Femur (tissue), 1 donor: Measurements from ENCODE around the gene GGA1.

ENCODE experiments used
- DNase-seq: peaks from one replicate; pipeline ENCODE4 v3.0.0-alpha.2; 2017

GGA1 gene

DNA sequence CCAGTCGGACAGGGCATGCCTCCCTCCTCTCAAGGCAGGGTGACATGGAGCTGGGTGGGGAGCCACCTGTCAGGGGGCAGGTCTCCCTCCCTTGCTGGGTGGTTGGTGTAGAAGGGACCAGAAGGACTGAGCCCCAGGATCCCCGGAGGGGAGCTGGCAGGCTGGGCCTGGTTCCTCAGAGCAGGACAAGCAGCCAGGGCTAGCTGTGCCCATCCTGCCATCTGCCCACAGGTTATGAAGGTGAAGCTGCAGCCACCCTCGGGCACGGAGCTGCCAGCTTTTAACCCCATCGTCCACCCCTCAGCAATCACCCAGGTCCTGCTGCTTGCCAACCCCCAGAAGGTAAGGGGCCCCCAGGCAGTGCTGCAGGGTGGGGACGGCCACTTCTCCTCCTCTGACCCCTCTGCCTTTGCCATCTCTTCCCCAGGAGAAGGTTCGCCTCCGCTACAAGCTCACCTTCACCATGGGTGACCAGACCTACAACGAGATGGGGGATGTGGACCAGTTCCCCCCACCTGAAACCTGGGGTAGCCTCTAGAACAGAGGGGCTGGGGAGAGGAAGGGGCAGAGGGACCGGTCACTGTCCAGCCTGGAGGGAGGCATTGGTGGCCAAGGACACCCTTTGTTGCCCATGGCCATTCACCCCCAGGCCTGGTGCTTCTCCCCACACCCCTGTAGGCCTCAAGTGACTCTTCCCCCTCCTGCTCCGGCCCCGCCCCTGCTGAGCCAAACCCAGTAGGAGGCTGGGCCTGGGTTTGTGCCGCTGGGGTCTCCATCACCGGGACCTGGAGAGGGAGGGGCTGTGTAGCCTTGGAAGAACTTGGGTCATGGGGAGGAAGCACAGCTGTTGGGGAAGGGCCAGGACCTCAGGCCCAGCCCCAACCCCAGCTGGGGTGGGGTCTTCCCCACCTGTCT is 23.8 kb downstream of the GGA1 start:
- no peak for DNase-seq

DNA sequence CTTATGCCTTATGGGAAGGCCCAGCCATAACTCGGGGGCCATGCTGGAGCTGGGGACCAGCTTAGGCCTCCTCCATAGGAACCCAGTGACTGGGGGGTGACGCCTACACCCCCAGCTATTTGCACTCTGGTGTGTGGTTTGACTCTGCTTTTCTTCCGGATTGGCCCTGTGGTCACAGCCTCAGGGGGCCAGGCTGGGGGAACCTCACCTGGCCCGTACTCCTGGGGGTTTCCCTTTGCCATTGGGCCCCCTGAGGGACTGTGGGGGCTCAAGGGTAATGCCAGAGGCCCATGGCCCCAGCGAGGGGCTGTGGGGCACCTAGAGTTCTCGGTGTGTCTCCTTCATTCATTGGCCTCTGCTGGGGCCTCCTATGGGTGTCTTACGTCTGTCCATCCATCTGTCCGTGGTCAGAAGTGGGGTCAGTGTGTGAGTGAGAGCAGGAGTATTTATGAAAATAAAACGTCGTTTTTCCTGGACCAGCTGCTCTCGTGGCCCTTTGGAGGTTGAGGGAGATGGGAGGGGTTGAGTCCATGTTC is 24.5 kb downstream of the GGA1 start:
- DNase-seq = no peak

DNA sequence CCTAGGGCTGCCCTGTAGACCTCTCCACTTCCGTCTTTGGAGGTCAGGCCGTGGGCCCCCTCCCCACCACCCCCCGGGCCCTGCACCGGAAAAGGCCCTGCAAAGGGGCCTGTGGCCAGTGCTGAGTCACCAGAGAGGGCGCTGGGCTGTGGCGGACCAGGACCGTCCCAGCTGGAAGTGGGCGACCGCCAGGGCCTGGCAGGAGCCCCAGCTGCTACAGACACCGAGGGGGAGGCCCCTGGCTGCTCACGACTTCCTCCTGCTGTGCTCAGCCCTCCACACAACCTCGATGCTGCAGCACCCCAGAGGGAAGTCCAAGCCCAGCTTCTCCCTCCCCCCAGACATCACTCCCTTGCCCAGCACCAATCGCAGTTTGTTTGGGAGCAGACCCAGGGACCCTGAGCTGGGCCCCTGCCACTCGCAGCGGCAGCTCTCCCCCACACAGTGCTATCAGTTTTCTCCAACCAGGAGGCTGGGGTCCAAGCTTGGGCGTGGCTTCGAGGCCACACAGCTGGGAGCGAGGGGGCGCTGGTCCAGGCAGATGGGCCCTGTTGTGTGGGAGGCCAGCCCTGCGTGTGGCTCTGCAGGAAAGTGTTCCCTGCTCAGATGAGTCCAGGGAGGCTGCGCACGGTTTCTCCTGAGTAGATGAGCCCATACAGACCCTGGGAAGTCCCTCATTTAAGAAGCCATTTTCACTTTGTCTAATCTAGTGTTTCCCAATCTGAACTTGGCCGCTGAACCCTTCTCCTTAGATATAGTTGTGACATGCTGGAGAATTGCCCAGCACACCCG is 25.2 kb downstream of the GGA1 start:
- DNase-seq = peak; percentile 96

DNA sequence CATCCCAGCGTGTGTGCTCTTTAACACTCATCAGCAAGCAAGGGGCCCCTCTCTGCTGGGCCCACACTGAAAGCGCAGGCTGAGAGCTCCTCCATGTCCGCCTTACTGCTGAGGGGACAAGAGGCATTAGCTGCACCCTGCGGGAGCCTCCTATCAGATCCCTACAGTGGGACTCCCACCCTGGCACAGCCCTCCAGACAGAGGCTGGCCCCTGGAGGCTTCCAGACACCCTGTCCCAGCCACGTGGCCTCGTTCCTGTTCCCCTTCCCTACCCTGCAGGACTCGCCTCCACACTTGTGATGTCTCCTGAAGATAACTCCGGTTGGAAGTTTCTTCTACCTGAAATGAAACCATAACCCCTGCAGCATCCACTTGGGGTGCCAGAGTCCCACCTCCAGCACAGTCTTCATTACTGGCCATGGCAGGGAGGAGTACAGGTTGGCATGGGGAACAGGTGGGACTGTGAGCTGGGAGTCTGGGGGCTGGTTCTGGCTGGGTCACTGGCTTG is 25.8 kb downstream of the GGA1 start:
- no peak for DNase-seq

DNA sequence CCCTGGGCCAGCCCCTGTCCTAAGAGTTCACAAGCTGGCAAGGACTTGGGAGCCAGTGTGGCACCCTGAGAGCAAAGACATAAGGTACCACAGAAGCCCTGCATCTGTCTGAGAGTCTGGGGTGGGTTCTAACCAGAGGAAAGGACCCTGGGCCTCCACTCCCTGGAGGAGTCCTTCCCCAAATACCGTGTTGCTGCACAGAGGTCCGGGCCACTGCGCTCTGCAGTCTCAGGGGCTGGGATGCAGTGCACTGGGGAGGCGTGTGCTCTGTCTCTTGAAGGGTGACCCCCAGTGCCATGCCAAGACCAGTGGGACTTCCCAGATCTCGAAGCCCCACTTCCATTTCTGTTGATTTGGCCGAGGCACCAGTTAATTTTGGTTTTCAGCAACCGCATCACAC is 26.5 kb downstream of the GGA1 start:
- peak; percentile 30 for DNase-seq

DNA sequence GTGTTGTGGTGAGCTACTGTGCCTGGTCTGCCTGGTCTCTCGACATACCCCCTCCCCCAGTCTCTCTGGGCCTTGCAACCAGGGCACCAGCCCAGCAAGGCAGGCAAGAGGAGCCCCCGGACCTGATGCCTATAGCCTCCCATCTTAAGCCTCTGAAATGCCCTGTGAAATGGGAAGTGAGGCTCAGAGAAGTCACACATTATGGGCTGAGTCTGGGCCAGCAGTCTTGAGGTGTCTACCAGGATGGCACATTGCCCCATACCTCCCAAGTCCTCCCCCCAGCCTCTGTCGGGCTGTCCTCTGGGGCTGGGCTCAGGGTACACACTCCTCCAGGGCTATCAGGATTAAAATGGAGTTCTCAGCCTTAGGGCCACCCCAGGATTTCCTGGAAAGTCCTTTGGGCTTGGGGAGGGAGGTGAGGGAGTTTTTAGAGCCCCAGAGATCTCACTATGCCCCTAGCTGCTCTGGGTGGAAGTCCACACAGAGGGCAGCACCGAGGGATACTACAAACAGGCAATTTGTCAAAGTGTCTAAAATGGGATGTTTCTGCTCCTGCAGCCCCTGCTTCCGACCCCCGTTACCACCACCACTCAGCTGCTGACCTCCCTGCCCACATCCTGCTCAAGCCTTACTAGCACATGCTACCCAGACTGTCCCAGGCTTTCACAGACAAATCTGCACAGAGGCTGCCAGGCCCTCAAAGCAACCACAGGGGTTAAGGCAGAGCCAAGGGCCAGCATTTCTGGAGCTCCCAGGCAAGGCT is 27.7 kb downstream of the GGA1 start:
- DNase-seq = peak; percentile 77

DNA sequence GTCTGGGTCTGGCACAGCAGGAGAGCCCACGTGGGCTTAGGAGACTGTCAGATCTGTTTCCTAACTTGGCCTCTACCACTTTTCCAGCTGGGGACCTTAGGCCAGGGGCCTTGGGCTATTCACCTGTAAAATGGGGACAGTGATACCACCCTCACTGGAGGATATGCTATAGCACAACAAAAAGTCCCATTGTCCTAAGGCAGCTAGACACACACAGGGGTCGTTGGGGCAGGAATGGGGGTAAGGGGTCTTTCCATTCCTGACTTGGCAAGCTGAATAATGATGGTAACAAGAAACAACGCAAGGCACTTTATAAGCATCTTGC is 28.3 kb downstream of the GGA1 start:
- DNase-seq = no peak

DNA sequence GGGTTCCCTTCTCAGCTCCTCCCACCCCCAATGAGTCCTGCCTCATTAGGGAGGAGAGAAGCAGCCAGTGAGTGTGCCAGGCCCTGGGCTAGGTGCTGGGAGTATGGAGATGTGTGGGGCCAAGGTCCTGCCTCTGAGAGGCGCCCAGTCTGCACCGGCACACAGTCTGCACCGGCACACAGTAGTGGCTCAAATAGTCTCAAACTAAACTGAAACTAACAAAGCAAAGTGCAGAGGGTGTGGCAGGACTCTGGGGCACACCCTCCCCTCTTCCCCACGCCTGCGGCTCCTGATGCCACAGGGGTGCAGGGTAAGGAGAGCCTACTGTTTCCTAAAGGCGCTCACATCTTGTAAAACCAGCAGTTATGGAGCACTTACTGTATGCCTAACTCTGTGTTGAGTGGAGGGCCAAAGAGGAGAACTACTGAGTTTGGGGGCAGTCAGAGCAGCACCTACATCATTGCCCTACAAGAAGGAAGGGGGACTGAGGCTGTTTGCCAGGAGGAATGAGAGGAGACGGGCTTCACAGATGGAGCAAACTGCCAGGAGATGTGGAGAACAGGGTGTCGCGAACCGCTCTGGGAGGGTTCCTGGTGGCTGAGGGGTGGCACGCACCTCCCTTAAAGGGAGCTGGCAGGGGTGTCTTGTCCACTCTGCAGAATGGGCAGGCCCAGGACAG is 29.9 kb downstream of the GGA1 start:
- DNase-seq = peak; percentile 36

DNA sequence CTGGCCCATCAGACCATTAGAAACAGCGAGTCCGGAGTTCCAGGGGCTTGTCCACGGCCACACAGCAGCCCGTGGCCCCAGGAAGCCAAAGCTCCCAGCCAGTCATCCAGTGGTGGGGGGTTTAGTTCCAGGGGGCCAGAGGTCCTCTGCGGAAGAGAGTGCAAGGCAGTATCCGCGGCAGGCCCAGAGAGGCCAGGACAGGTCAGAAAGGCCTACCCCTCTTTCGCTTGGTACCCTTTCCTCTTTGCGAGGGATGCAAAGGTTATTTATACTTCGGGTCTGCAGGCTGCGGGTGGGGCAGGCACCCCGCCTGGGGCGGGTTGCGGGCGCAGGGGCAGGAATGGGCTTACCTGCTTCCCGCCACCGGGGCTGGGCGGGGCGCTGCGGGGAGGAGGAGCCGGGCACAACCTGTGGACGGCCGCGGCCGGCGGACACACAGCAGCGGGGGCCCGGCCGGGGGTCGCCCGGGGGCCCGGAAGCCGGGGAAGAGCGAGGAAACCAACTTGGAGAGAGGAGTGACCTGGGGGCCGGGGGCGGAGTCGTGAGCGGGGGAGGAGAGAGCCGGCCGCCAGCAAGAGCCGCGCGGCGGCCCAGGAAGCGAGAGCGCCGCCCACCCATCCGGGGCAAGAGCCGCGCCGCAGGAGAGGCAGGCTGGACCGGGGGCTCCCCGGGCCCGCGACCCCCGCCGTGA is 30.6 kb downstream of the GGA1 start, which contains the start of gene SH3BP1:
Gene SH3BP1 (plus strand): TSS at position 600 of the 691 bp plus-strand sequence. CDS start 119 bp downstream, outside the sequence.
- DNase-seq = peak; percentile 73

DNA sequence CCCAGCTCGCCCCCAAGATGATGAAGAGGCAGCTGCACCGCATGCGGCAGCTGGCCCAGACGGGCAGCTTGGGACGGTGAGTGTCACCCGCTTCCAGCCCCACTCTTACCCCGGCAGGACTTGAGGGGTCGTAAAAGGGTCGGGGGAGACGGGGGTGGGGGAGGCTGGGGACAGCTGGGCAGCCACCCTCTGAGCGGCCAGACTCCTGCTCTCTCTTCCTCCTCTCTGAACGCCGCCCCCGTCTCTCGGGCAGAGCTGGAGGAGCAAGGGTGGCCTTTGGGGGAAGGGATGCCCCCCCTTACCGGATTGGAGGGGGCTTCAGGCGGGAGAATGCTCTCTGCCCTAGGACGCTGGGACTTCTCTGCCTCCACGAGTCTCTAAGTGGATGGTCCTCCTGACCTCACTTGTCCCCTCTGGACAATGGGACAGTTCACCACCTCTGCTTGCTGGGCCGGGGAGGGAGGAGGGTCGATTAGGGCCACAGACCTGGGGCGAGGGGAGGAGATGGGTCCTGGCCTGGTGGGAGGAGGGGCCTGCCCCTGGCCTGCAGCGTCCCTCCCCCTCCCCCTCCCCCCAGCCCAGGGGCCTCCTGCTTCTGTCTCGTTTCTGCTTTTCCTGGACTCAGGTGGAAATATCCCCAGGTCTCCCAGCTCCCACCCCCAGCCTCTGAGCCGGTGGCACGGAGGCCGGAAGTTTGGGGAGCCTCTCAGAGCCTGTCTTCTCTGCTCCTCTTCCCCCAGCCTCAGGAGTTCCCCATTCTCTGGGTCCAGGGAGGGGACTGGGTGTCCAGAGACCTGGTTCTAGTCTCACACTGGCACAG is 31.3 kb downstream of the GGA1 start:
- peak; percentile 34 for DNase-seq

DNA sequence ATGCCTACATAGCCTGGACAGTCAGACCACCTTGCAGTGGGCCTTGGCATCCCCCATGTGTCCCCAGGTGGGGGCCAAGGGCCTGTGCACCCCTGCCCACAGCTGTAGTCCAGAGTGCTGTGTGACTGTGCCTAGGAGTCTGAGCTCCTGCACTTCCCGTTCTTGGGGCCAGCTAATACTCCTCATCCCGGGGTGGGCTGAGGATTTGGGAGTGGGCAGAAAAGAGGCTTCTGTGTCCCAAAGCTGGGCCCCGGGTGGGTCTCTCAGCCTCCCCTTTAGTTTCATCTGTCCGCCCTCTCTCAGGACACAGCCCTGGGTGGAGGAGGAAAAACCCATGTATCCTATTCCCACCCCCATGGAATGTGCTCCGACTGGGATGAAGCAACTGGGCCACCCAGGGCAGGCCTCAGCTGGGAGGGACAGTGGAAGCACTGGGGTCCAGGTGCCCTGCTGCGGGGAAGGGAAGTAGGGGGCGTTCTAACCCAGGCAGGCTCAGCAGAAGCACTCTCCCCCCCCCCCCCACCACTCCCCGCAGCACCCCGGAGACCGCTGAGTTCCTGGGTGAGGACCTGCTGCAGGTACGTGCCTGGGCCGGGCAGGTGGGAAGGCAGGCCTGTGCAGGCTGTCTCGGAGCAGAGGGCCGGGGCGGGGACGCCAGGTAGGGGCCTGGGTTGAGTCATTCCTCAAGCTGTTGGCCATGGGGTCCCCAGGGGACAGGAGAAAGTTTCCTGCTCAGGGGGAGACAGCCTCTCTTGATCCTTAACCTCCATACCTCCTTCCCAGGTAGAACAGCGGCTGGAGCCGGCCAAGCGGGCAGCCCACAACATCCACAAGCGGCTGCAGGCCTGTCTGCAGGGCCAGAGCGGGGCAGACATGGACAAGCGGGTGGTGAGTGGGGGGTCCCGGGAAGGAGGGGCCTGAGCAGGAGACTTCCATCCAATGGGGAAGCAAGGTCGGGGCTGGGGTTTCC is 32.2 kb downstream of the GGA1 start:
- no peak for DNase-seq

DNA sequence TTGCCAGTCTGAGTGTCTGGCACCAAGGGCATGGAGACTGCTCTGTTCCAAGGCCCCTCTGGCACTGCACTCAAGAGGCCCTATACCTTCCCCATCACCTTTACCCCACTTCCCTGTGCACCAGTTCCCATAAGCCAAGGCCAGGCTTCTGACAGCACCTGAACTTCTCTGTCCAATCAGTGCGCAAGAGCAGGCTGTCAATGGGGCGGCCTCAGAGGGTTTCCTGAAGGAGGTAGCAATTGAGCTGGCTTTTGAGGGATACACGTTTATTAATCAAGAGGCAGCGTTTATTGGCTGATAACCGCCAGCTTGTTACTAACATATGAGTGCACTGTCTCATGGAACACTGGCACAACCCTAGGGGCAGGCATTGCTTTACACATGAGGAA is 32.9 kb downstream of the GGA1 start:
- peak; percentile 24 for DNase-seq

DNA sequence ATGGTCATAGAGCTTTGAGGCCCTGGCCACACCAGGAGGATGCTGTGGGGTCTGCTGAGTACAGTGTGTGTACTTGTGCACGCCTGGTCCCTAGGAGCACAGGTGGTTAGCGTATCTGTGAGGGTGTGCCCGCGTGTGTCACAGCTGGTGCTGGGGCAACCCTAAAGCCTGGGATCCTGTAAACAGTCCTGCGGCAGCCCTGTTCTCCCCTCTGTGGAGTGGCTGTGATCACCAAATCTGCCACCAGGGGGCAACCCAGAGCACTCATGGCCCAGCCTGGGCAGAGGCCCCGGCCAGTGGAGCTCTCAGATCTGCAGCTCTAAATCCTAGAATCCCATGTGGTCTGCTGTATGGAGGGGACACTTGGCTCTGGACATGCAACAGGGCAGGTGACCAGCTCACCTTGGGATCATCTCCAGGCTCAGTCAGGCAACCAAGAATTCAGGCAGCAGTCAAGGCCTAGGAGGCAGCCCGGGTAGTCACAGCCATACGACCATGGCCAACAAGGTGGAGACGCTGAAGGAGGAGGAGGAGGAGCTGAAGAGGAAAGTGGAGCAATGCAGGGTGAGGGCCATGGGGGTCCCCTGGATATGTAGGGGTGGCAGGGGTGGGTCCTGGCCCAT is 34.7 kb downstream of the GGA1 start:
- DNase-seq = peak; percentile 89

DNA sequence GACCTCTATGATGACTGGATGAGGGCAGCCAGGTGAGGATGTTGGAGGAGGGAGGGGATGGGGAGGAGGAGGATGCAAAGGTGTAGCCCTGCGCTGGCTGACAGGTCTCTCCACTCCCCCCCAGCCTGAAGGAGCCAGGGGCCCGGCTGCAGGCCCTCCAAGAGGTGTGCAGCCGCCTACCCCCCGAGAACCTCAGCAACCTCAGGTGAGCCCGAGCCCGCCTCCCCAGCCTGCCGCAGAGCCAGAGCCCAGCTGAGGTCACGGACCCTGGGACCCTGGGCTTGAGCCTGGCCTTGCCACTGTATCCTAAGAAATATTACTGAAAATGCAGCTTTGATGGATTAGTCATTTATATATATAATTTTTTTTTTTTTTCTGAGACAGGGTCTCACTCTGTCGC is 38.7 kb downstream of the GGA1 start:
- DNase-seq = no peak

DNA sequence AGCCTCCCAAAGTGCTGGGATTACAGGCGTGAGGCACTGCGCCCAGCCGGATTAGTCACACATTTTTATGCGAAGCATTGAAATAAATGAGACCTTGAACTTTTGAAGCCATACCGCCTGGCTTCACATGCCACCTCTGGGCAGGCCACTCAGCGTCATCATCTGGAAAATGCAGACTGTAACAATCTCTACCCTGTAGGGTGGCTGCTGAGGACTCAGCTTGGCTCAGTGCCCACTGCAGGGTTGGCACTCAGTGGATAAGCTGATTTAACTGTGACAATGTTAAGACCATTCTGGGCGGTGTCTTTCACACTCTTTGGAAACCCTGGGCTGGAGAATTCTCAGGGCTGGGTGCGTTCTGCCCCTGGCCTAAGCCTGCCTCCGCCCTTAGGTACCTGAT is 39.3 kb downstream of the GGA1 start:
- no peak for DNase-seq

DNA sequence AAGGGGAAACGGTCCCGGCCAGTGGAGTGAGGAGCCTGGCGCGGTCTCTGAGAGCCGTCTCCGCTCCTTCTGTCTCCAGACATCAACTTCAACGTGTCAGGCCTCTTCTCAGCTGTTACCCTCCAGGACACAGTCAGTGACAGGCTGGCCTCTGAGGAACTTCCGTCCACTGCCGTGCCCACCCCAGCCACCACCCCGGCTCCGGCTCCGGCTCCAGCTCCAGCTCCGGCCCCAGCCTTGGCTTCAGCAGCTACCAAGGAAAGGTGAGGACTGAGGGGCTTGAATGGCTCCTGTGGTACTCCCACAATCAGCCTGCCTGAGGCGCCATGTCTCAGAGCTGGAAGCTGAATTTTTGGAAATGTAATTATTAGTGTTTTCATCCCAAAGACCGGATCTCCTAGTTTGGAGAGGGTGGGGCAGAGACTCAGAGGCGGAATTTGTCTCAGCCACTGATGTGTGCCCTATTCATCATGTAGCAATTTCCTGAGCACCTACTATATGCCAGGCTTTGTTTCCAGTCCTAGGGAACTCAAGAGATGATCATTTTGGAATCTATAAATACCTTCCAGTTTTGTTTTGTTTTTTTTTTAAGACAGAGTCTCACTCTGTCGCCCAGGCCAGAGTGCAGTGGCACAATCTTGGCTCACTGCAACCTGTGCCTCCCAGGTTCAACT is 42.0 kb downstream of the GGA1 start:
- no peak for DNase-seq

DNA sequence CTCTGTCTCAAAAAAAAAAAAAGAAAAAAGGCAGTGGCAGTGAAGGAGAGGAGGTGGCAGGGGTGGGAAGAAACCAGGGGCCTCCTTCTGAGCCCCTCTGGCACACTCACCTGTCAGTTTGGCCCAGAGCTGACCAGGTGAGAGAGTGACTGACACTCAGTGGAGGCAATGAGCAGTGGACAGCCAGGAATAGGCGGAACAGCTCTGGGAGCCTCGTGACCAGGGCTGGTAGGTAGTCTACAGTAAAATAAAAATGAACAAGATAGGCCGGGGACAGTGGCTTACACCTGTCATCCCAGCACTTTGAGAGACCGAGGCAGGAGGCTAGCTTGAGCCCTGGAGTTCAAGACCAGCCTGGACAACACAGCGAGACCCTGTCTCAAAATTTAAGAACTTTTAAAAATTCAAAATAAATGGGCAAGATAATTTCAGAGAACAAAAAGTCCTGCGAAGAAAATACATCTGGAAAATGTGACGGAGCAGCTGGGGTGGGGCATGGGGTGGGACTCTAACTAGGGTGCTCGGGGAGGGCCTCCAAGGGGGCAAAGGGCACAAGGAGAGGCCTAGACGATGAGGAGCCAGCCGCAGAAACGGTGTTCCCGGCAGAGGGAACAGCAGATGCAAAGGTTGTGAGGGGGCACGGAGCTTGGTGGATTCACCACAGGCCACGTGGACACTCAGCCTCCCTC is 46.1 kb downstream of the GGA1 start:
- no peak for DNase-seq

DNA sequence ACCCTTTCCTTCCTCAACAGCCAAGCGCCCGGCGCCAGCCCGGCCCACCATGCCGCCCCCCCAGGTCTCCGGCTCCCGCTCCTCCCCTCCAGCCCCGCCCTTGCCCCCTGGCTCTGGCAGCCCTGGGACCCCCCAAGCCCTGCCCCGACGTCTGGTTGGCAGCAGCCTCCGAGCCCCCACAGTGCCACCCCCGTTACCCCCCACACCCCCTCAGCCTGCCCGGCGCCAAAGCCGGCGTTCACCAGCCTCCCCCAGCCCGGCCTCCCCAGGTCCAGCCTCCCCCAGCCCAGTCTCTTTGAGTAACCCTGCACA is 46.6 kb downstream of the GGA1 start:
- DNase-seq = no peak
